GM23338 (cell line): ENCODE results near the gene DLG2. TPM values are rescaled to one million over a fixed set of nuclear protein-coding genes. Genes with fewer than 3 reads are reported as not detected.

Experiments used
- ETS1 ChIP-seq: IDR thresholded peaks from 2 replicates; pipeline ENCODE4 v1.6.1; 2016; ENCODE audit warnings: antibody characterized with exemption
- EZH2 ChIP-seq: fragments of 200-600 bp; sonication (generic); IDR thresholded peaks from one replicate; pipeline ENCODE4 v1.8.0; 2017; ENCODE audit warnings: antibody characterized with exemption, mild to moderate bottlenecking, low read depth; ENCODE audit not compliant: unreplicated experiment
- JUNB ChIP-seq: IDR thresholded peaks from one replicate; pipeline ENCODE4 v1.6.1; 2016; ENCODE audit warnings: antibody characterized with exemption; ENCODE audit not compliant: unreplicated experiment
- NANOG ChIP-seq: IDR thresholded peaks from 2 replicates; pipeline ENCODE4 v1.6.1; 2016; ENCODE audit warnings: antibody characterized with exemption, borderline replicate concordance
- REST ChIP-seq: IDR thresholded peaks from one replicate; pipeline ENCODE4 v1.6.1; 2018; ENCODE audit warnings: antibody characterized with exemption; ENCODE audit not compliant: unreplicated experiment
- STAT1 ChIP-seq: IDR thresholded peaks from one replicate; pipeline ENCODE4 v1.6.1; 2016; ENCODE audit warnings: antibody characterized with exemption; ENCODE audit not compliant: unreplicated experiment
- ZNF331 ChIP-seq: fragments of 250-450 bp; sonication (Bioruptor Pico); IDR thresholded peaks from 2 replicates; pipeline ENCODE4 v1.5.0; 2020; ENCODE audit warnings: low read depth, mild to moderate bottlenecking, moderate library complexity
- polyA plus RNA-seq: library from polyadenylated mRNA; unstranded; fragments of >200 nt; fragmentation: Nextera tagmentation; extraction: Ambion mirVana; gene quantifications from 2 replicates; pipeline ENCODE4 v1.2.1, GENCODE V29; 2016
- total RNA-seq: library from RNA; depleted of rRNA; stranded (reverse); fragments of >200 nt; shearing (Covaris generic); gene quantifications from 2 replicates; pipeline ENCODE4 v1.2.3, GENCODE V29; 2014
- TF ChIP-seq, protein P1 (sequence below): fragments of 250-450 bp; sonication (Bioruptor Pico); IDR thresholded peaks from 2 replicates; pipeline ENCODE4 v1.5.0; 2020; ENCODE audit warnings: mild to moderate bottlenecking, moderate library complexity

The DLG2 gene
- total and polyA plus RNA-seq, 2 experiments from 2014 or later = 19.8 to 21.5 TPM

DNA sequence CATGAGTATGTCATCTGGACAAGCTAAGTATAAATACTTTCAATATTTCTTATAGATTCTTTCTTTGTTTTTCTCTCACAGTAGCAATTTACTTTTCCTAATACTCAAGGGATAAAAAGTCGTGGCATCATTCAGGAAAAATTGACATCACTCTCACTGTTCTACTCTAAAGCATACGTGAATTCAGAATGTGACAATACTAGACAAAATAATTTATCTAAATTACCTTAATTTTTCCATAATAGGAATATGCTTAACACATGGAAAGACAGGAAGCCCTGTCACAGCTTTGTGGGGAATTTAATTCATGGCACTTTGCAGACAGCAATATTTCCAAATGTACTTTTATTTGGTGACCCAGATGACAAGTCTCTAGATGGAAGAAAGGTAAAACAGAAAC, 394.6 kb downstream of the DLG2 start (continued):
- TF ChIP-seq, protein P1, sequence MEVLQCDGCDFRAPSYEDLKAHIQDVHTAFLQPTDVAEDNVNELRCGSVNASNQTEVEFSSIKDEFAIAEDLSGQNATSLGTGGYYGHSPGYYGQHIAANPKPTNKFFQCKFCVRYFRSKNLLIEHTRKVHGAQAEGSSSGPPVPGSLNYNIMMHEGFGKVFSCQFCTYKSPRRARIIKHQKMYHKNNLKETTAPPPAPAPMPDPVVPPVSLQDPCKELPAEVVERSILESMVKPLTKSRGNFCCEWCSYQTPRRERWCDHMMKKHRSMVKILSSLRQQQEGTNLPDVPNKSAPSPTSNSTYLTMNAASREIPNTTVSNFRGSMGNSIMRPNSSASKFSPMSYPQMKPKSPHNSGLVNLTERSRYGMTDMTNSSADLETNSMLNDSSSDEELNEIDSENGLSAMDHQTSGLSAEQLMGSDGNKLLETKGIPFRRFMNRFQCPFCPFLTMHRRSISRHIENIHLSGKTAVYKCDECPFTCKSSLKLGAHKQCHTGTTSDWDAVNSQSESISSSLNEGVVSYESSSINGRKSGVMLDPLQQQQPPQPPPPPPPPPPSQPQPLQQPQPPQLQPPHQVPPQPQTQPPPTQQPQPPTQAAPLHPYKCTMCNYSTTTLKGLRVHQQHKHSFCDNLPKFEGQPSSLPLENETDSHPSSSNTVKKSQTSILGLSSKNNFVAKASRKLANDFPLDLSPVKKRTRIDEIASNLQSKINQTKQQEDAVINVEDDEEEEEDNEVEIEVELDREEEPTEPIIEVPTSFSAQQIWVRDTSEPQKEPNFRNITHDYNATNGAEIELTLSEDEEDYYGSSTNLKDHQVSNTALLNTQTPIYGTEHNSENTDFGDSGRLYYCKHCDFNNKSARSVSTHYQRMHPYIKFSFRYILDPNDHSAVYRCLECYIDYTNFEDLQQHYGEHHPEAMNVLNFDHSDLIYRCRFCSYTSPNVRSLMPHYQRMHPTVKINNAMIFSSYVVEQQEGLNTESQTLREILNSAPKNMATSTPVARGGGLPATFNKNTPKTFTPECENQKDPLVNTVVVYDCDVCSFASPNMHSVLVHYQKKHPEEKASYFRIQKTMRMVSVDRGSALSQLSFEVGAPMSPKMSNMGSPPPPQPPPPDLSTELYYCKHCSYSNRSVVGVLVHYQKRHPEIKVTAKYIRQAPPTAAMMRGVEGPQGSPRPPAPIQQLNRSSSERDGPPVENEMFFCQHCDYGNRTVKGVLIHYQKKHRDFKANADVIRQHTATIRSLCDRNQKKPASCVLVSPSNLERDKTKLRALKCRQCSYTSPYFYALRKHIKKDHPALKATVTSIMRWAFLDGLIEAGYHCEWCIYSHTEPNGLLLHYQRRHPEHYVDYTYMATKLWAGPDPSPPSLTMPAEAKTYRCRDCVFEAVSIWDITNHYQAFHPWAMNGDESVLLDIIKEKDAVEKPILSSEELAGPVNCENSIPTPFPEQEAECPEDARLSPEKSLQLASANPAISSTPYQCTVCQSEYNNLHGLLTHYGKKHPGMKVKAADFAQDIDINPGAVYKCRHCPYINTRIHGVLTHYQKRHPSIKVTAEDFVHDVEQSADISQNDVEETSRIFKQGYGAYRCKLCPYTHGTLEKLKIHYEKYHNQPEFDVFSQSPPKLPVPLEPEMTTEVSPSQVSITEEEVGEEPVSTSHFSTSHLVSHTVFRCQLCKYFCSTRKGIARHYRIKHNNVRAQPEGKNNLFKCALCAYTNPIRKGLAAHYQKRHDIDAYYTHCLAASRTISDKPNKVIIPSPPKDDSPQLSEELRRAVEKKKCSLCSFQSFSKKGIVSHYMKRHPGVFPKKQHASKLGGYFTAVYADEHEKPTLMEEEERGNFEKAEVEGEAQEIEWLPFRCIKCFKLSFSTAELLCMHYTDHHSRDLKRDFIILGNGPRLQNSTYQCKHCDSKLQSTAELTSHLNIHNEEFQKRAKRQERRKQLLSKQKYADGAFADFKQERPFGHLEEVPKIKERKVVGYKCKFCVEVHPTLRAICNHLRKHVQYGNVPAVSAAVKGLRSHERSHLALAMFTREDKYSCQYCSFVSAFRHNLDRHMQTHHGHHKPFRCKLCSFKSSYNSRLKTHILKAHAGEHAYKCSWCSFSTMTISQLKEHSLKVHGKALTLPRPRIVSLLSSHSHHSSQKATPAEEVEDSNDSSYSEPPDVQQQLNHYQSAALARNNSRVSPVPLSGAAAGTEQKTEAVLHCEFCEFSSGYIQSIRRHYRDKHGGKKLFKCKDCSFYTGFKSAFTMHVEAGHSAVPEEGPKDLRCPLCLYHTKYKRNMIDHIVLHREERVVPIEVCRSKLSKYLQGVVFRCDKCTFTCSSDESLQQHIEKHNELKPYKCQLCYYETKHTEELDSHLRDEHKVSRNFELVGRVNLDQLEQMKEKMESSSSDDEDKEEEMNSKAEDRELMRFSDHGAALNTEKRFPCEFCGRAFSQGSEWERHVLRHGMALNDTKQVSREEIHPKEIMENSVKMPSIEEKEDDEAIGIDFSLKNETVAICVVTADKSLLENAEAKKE (CRISPR knock-in tag) = no peak
- TF ChIP-seq ETS1 (no peak), EZH2 (no peak), STAT1 (no peak), JUNB (no peak), REST (no peak), ZNF331 (CRISPR knock-in tag) (no peak), NANOG (no peak)
